GM19193 (cell line): ENCODE results near the gene NCAM2.

Source experiments
- POLR2A ChIP-seq: IDR thresholded peaks from 4 replicates; pipeline ENCODE4 v1.6.1; 2011; ENCODE audit not compliant: insufficient read depth, insufficient read length; ENCODE audit errors: extremely low read depth

The NCAM2 gene

DNA sequence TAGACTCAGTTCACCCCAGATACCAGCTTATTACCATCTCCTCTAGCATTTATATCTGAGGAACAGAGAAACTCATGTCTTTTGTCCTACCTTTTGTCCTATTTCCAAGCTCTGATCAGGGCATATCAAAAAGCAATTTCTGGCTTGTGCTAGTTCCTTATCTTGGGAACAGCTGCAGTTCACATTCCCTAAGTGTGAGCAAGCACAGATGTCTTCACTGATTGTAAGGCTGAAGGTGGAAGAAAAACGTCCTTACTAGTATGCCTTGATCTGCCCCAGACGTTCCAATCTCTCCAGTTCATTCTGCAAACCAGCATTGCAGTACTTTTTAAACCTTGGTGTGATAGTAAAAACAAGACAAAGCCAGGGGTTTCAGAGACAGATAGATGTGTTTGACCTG lies 139.8 kb downstream of the NCAM2 start:
- TF ChIP-seq POLR2A, result no peak

DNA sequence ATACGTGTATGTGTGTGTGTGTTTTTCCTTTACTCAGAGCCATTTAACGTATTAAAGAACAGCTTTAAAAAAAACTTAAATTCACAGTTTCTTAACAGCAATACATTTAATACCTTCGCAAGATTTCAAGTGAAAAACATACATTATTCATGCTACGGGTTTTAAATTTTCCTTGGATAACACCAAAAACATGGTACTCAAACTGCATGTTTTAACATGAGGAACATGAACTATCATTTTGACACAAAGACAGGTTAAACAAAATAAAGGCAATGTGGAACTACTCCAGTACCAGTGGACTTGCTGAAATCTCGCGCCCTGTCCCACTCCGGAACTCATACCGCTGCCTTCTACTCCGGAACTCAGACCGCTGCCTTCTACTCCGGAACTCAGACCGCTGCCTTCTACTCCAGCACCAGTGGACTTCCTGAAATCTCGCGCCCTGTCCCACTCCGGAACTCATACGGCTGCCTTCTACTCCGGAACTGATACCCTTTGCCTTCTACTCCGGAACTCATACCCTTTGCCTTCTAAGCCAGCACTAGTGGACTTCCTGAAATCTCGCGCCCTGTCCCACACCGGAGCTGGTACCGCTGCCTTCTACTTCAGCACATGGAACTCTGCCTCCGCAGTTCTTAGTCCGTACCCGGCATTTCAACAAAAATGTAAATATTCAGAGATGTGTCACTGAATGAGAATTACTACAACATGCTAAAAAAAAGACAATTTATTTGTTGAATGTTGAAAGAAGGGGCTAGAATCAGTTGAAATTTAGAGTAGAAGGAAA lies 148.6 kb downstream of the NCAM2 start:
- no peak for TF ChIP-seq POLR2A

DNA sequence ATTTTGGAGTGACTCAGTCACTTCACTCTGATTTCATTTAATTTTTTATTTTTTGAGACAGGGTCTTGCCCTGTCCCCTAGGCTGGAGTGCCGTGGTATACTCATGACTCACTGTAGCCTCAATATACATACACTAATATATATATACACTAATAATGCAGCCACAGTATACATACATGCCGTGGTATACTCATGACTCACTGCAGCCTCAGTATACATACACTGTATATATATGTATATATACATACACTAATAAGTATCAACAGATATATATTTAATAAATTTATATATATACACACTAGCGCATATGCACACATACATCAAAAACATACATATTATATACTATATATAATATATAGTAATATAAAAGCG lies 149.2 kb downstream of the NCAM2 start:
- TF ChIP-seq POLR2A, result no peak

DNA sequence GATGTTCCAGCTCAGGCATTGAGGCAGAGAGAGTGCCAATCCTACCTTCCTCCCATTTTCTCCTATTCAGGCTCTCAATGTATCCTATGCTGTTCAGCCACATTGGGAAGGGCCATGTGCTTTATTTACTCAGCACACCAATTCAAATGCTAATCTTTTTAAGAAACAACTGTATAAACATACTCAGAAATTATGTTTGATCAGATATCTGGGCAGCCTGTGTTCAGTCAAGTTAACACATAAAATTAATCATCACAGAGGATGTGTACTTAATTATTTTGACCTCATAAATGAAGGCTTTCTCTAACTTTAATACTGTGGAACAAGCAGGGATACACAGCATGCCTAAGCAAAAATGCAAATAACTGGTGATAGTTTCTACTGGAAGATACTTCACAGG lies 149.8 kb downstream of the NCAM2 start:
- no peak for TF ChIP-seq POLR2A

DNA sequence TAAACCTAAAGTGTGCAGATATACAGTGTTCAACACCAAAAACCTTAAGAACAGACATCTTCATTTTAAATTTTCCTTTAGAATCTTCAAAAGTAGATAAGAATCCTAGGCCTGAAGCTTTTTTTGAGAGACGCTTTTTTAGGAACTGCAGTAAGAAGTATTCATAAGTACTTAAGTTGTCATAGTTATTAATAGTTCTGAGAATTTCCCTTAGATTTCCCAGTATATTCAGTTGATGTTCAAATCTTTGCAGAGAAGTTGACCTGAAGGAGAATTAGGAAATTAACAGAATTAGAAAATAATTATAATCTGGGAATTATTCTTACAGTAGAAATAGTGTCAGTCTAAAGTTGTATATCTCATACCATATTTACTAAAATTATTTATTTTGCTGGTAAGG lies 150.3 kb downstream of the NCAM2 start:
- TF ChIP-seq POLR2A, result no peak

DNA sequence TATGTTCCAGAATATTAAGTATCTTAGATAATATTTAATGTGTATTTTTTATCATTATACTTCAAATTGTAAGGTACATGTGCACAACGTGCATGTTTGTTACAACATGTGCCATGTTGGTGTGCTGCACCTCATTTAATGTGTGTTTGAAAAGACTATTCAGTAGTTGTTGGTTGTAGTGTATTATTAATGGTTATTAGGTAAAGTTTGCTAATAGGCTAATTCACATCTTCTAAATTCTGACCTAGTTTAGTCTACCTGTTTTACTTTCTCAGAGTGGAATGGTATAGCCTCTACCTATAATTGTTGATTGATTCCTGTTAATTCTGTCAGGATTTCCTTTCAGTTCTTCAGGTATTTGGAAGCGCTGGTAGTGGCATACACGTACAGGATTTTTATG lies 153.0 kb downstream of the NCAM2 start:
- TF ChIP-seq POLR2A, result no peak

DNA sequence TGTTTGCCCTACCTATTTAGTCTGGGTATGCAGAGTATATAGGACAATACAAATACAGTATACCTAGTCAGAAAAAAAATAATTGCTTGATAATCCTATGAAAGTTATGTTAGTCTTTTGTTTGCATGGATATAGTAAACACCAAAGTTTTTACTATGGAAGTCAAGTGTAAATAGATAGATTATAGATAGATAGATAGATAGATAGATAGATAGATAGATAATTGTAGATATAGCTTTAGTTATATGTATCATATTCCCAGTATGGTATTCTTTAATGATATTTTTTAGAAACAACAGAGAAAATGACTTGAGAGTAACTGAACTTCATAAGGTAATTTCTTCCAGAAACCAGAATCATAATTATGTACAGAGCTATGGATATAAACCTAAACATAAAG lies 158.2 kb downstream of the NCAM2 start:
- no peak for TF ChIP-seq POLR2A

DNA sequence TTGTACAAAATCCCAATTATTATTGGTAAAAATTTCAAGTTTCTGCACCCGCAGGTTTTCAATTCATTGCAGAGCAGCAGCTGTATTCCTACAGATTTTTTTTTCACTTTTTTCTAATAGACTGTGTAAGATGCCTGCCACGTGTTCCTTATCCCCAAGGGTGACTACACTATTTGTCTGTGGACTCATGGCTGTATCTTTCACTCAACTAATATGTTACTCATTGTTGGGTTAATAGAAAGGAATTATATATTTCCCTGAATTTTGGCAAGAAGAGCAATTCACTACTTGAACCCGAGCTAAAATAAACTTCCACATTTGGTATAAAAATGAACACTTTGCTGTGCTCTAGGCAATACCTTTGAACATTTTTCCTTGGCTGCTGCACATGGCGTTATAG lies 158.7 kb downstream of the NCAM2 start:
- TF ChIP-seq POLR2A, result no peak

DNA sequence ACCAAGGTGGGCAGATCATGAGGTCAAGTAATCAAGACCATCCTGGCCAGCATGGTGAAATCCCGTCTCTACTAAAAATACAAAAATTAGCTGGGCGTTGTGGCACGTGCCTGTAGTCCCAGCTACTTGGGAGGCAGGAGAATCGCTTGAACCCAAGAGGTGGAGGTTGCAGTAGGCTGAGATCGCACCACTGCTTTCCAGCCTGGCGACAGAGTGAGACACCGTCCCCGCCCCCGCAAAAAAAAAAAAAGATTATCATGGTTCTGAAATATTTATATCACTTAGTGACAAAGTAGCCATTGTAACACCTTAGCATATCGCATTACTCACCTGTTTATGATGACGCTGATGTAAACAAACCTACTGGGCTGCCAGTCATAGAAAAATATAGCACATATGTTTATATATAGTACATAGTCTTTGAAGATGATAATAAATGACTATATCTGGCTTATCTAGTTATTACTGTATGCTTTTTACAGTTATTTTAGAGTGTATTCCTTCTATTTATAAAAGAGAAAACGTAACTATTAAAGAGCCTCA lies 160.2 kb downstream of the NCAM2 start:
- no peak for TF ChIP-seq POLR2A

DNA sequence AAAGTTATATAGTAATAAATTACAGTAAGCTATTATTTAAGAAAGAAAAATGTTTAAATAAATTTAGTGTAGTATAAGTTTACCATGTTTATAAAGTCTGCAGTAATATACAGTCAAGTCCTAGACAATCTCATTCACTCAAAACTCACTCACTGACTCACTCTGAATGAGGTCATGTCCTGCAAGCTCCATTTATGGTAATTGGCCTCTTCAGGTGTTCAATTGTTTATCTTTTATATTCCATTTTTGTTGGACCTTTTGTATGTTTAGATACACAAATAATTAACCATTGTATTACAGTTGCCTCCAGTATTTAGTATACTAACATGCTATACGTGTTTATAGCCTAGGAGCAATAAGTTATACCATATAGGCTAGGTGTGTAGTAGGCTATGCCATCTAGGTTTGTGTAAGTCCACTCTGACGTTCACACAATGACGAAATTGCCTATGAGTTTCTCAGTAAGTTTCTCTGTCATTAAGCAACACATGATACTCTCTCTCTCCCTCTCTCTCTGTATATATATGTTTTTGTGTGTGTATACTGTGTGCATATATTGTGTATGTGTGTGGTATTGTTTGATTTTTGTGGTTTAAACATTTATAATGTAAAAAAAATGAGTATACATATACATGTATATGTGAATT lies 161.2 kb downstream of the NCAM2 start:
- no peak for TF ChIP-seq POLR2A

DNA sequence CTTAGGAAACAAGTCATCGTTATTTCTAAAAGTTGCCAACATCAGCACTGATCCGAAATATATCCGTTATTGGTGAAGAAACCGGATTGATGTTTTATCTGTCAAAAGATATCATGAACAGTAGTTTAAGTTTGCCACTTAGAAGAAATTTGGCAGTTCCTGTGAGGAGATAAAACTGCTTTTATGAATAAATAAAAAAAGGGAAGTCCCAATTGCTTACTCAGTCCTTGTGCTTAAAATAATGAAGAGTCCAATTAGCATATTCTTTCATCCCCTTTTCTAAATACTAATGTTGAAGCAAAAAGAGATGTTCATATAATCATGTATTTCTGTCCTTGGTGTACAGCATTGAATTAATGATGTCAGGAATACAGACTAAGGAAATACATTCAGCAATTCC lies 164.6 kb downstream of the NCAM2 start:
- TF ChIP-seq POLR2A, result no peak

DNA sequence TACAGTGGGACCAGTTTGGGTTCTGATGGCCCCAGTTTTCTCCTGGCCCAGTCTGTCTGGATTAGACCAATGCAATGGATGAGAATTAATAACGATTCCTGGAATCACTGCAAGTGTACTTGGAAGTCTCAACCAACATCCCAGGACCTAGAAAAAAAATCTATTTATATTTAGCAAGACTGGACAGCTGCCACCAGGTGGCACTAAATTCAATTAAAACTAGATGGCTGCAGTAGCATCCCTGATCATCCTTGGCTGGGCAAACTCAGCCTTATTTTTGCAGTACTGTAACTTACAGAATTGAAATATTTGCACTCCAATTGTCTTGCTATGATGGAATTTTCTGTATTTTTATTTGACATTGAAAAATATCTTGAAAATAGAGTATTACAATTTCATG lies 165.7 kb downstream of the NCAM2 start:
- no peak for TF ChIP-seq POLR2A

DNA sequence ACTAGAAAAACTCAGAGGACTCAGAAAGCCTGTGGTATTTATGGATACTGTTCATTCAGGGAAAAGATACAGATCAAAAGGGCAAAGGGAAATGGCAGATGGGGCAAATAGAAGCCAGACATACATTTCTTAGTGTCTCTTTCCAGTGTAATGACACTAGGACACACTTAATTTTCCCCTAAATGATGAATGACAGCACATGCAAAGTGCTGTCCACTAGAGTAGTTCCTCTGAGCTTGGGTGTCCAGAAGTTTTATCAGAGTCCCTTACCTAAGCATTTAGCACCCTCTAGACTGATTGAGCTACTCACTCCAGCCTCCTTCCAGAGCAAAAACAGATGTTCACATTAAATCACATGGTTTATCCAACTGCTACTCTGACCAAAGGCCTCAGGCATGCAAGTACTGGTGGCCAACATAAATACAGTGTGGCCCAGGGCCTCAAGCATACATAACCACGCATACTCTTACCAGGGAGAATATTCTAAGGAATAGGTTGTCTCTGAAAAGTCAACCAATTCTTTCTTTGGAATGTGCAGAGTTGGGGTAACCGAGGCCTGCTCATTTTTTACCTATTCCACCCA lies 166.9 kb downstream of the NCAM2 start:
- TF ChIP-seq POLR2A, result no peak

DNA sequence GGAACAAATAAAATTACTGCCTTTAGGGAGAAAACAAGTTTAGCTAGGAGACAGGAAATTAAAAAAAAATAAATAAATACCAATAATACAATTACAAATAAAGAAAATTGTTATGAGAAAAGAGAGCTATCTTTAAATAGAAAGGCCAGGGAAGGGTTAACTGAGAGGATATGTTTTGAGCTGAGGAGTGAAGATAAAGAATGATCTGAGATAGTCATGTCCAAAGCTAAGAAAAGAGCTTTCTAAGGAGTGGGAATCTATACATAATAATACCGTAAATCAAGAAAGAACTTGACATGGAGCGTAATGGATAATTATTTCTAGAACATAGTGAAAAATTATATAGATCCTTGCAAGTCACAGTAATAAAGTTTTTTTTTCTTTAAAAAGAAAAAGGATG lies 176.5 kb downstream of the NCAM2 start:
- TF ChIP-seq POLR2A, result no peak

DNA sequence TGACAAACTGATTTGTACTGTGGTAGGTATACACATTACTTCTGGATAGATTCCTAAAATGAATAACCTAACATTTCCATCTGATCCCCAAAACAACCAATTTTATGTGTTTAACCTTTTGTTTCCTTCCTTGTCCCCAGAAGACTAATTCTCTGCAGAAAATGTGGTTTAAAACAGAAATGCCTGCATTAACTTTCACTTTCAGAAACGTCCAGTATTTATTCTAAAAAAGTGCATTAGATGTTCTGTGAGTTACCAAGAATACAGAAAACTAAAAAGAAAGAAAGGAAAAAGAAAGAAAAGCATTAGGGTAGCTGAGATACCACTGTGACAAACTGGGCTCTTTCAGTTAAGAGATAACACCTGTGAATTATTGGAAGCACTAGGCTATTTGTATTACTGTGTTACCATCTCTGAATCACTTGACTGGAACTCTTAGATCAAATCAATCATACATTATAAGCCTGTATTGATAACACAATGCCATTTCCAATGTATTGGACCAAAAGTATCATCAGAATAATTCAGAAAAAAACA lies 177.7 kb downstream of the NCAM2 start:
- TF ChIP-seq POLR2A, result no peak
